ENCODE data around the gene BMP2K.

DNA sequence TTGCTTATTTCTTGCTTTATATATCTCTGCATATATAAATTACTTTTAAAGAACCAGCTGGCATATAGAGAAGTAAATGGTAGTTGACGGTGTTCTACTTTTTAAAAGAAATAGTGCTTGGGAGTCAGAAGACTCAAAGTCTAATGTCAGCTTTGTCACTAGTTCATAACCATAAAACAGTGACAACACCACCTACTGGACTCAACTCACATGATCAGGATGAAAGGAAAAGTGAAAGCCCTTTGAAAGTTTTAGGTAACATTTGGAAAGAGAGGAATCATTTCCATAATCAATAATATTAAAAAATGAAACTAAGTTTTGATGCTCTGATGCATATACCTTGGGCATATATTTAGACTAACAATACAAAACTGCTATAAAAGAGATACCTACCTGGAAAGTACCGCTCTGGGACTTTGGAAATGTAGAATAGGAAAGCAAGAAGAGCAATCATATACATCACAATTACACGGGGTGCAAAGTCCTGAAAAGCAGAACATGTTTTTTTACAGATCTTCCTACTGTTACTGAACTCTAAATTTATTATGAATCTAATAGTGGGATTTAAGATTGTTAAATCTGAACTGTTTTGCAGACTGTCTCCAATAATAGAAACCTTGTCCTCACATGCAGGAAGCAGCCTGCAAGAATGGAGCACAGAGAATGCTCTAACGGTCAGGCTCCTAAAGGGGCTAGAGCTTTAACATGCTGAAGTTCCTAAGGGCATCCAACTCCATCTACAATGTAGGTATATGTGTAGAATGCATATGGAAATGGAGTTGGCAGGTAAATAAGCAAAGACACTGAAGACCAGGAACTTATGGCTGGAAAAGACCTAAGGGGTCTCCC, 147.5 kb downstream of the BMP2K start:
- TF ChIP-seq, protein P1, sequence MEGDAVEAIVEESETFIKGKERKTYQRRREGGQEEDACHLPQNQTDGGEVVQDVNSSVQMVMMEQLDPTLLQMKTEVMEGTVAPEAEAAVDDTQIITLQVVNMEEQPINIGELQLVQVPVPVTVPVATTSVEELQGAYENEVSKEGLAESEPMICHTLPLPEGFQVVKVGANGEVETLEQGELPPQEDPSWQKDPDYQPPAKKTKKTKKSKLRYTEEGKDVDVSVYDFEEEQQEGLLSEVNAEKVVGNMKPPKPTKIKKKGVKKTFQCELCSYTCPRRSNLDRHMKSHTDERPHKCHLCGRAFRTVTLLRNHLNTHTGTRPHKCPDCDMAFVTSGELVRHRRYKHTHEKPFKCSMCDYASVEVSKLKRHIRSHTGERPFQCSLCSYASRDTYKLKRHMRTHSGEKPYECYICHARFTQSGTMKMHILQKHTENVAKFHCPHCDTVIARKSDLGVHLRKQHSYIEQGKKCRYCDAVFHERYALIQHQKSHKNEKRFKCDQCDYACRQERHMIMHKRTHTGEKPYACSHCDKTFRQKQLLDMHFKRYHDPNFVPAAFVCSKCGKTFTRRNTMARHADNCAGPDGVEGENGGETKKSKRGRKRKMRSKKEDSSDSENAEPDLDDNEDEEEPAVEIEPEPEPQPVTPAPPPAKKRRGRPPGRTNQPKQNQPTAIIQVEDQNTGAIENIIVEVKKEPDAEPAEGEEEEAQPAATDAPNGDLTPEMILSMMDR (conservative IDR thresholded peaks at IDR 0.05; ENCODE audit: low read depth in 2 of 2) = no peak; a peak in 1 of 4 replicates
- no peak for TF ChIP-seq EZH2phosphoT487 (IDR thresholded peaks at IDR 0.05; ENCODE audit: unreplicated experiment)

Data from GM23338 (cell line).